B cell (primary cell): Measurements from ENCODE around the gene RBP7. TPM values are rescaled to one million over a fixed set of nuclear protein-coding genes. Genes with fewer than 3 reads are reported as not detected.

ENCODE experiments used
- ATAC-seq: fragments of 200-7000 bp; cut with Tn5 transposase; one replicate; pipeline ENCODE4 v1.10.0; 2021; ENCODE audit warnings: low read depth, mild to moderate bottlenecking, moderate number of reproducible peaks, moderate library complexity
- CTCF ChIA-PET: fragments of 350-600 bp; sonication (Branson Sonifier 250); formaldehyde crosslinking; loops from one replicate; lab custom pipeline; 2021; ENCODE audit warnings: antibody characterized with exemption, inconsistent platforms; lab: Charles Lee
- POLR2A ChIA-PET: fragments of 350-600 bp; sonication (Branson Sonifier 250); formaldehyde crosslinking; loops from one replicate; lab custom pipeline; 2021; ENCODE audit warnings: antibody characterized with exemption; lab: Charles Lee
- DNase-seq: peaks from one replicate; pipeline ENCODE4 v3.0.0; 2013
- H2AFZ ChIP-seq: 2 replicates; pipeline ENCODE4 v1.6.1; 2012; ENCODE audit warnings: mild to moderate bottlenecking, low read depth, low read length; ENCODE audit not compliant: insufficient read depth, poor library complexity, severe bottlenecking
- H3K27ac ChIP-seq, 2 donors: 1 replicate in 1 of 2; 2 replicates in 1 of 2; pipeline ENCODE4 v1.5.1; 2012 to 2013; ENCODE audit warnings: low read length in 2 of 2, mild to moderate bottlenecking in 2 of 2, moderate library complexity in 1 of 2
- H3K27me3 ChIP-seq, 4 experiments: fragments of 200-600 bp in 1 of 4; sonication (generic) in 1 of 4; replicated peaks in 1 of 4; 1 replicate in 2 of 4; 2 replicates in 2 of 4; pipeline versions ENCODE4 v1.6.1 to v1.7.0; 2013 to 2016; ENCODE audit warnings: low read length in 3 of 4, mild to moderate bottlenecking in 2 of 4, mixed read lengths in 1 of 4, moderate library complexity in 1 of 4; ENCODE audit not compliant: insufficient read depth in 4 of 4, control insufficient read depth in 3 of 4; ENCODE audit errors: control extremely low read depth in 1 of 4
- H3K36me3 ChIP-seq, 2 experiments: replicated peaks in 1 of 2; 1 replicate in 1 of 2; 2 replicates in 1 of 2; pipeline versions ENCODE4 v1.6.1 to v1.7.1; 2013; ENCODE audit warnings: low read length in 1 of 2; ENCODE audit not compliant: insufficient read depth in 2 of 2, control insufficient read depth in 1 of 2; ENCODE audit errors: control extremely low read depth in 1 of 2, extremely low read depth in 1 of 2
- H3K4me1 ChIP-seq, 2 donors: fragments of 200-600 bp in 1 of 2; sonication (generic) in 1 of 2; 1 replicate in 1 of 2; 2 replicates in 1 of 2; pipeline versions ENCODE4 v1.5.1 to v1.6.1; 2013 to 2017; ENCODE audit warnings: low read length in 2 of 2; ENCODE audit not compliant: control insufficient read depth in 2 of 2, insufficient read depth in 2 of 2
- H3K4me2 ChIP-seq: replicated peaks from 2 replicates; pipeline ENCODE3; 2012; ENCODE audit warnings: mild to moderate bottlenecking, low read depth, low read length; ENCODE audit not compliant: poor library complexity, severe bottlenecking
- H3K4me3 ChIP-seq, 5 experiments: fragments of 200-600 bp in 1 of 5; sonication (generic) in 1 of 5; 1 replicate in 3 of 5; 2 replicates in 2 of 5; pipeline versions ENCODE4 v1.5.1 to v1.7.0; 2011 to 2016; ENCODE audit warnings: low read length in 4 of 5, mild to moderate bottlenecking in 4 of 5, low read depth in 2 of 5, control low read depth in 1 of 5, moderate library complexity in 1 of 5; ENCODE audit not compliant: insufficient read depth in 1 of 5; ENCODE audit errors: control extremely low read depth in 1 of 5, extremely low read depth in 1 of 5
- H3K79me2 ChIP-seq: fragments of 200-600 bp; sonication (generic); one replicate; pipeline ENCODE4 v1.6.0; 2016; ENCODE audit warnings: low read length; ENCODE audit not compliant: control insufficient read depth, insufficient read depth
- H3K9ac ChIP-seq: fragments of 200-600 bp; sonication (generic); 2 replicates; pipeline ENCODE4 v1.6.1; 2017; ENCODE audit warnings: mild to moderate bottlenecking, low read length, moderate library complexity
- H3K9me3 ChIP-seq, 3 donors: one replicate each; pipeline versions ENCODE4 v1.6.1 to v1.7.1; 2013; ENCODE audit warnings: low read length in 2 of 3; ENCODE audit not compliant: control insufficient read depth in 2 of 3, insufficient read depth in 1 of 3; ENCODE audit errors: control extremely low read depth in 1 of 3
- H4K20me1 ChIP-seq: 2 replicates; pipeline ENCODE4 v1.6.0; 2012; ENCODE audit warnings: mild to moderate bottlenecking, low read length; ENCODE audit not compliant: insufficient read depth, control insufficient read depth, poor library complexity, severe bottlenecking
- H3K27ac Mint-ChIP-seq: one replicate; pipeline ENCODE4 v1.8.0; 2021; ENCODE audit warnings: mixed read lengths
- H3K27me3 Mint-ChIP-seq: one replicate; pipeline ENCODE4 v1.8.0; 2021; ENCODE audit warnings: mixed read lengths
- H3K4me1 Mint-ChIP-seq: one replicate; pipeline ENCODE4 v1.8.0; 2021; ENCODE audit warnings: mixed read lengths
- H3K4me3 Mint-ChIP-seq: one replicate; pipeline ENCODE4 v1.8.0; 2021; ENCODE audit warnings: mixed read lengths
- H3K9me3 Mint-ChIP-seq: one replicate; pipeline ENCODE4 v1.8.0; 2022; ENCODE audit warnings: mixed read lengths; ENCODE audit not compliant: insufficient read depth
- EZH2 ChIP-seq: IDR thresholded peaks from 2 replicates; pipeline ENCODE4 v1.6.1; 2012; ENCODE audit warnings: borderline replicate concordance, low read depth, mild to moderate bottlenecking, moderate library complexity, low read length; ENCODE audit not compliant: insufficient read depth, poor library complexity, severe bottlenecking
- WGBS: methylation state at CpG from one replicate; pipeline ENCODE4 v1.1.5; 2013; ENCODE audit warnings: missing lambda C conversion rate; ENCODE audit not compliant: insufficient coverage; 5-methylcytosine and 5-hydroxymethylcytosine counted together
- intact Hi-C: fragments of 100-400 bp; cut with micrococcal nuclease; formaldehyde crosslinking; loops from one replicate; pipeline ENCODE4 v1.10.0; 2022
- polyA minus RNA-seq: library from RNA; depleted of rRNA, polyadenylated mRNA; stranded (reverse); fragments of >200 nt; gene quantifications from 2 replicates; pipeline ENCODE4 v1.2.3, GENCODE V29; 2012
- polyA plus RNA-seq: library from polyadenylated mRNA; depleted of rRNA; stranded (reverse); fragments of >200 nt; gene quantifications from 2 replicates; pipeline ENCODE4 v1.2.3, GENCODE V29; 2012
- total RNA-seq, 2 donors: library from RNA; stranded (reverse); fragments of 120-200 nt in 1 of 2; gene quantifications; 1 replicate in 1 of 2; 2 replicates in 1 of 2; pipeline versions ENCODE4 v1.2.3 to v1.2.4, GENCODE V29; 2013 to 2022
- TF ChIP-seq, protein P1 (sequence below): fragments of 200-600 bp; IDR thresholded peaks from one replicate; pipeline ENCODE4 v1.8.0; 2022; ENCODE audit warnings: antibody characterized with exemption, mild to moderate bottlenecking

RBP7 gene
- total RNA-seq = not detected in 2 replicates
- 0.72 TPM for total RNA-seq (2013)
- polyA plus RNA-seq = 0.40 TPM in 1 of 2 replicates, not detected in the other
- polyA minus RNA-seq = not detected in 2 replicates

- DNase-seq (peak; percentile 47), ATAC-seq (peak; percentile 66)
- Mint-ChIP-seq H3K4me3 (peak within 1 kb of the TSS; percentile 87), H3K27me3 (peaks cover 29% of the 10 kb centered on the region), H3K27ac (peak within 1 kb of the TSS; percentile 50), H3K4me1 (peaks cover 11% of the 10 kb centered on the region), H3K9me3 (no peaks in the 10 kb centered on the region)
- Histone ChIP-seq H3K79me2 (no peaks in the 10 kb centered on the region), H2AFZ (peak within 1 kb of the TSS; percentile 76), H3K4me1 (peaks cover 7 to 14% of the 10 kb centered on the region in 2 donors), H4K20me1 (no peaks in the 10 kb centered on the region), H3K27me3 (peaks cover 0 to 35% (median 10%) of the 10 kb centered on the region in 4 experiments), H3K9ac (peak within 1 kb of the TSS; percentile 58), H3K9me3 (peaks cover 3 to 24% (median 8%) of the 10 kb centered on the region in 3 donors), H3K27ac (no peak within 1 kb of the TSS), H3K36me3 (no peaks in the 10 kb centered on the region), H3K4me2 (peak within 1 kb of the TSS; percentile 92), H3K4me3 (peak within 1 kb of the TSS in 4 of 5 experiments; percentile 19 to 53 (median 48))
- no peak for TF ChIP-seq EZH2
- TF ChIP-seq, protein P1, sequence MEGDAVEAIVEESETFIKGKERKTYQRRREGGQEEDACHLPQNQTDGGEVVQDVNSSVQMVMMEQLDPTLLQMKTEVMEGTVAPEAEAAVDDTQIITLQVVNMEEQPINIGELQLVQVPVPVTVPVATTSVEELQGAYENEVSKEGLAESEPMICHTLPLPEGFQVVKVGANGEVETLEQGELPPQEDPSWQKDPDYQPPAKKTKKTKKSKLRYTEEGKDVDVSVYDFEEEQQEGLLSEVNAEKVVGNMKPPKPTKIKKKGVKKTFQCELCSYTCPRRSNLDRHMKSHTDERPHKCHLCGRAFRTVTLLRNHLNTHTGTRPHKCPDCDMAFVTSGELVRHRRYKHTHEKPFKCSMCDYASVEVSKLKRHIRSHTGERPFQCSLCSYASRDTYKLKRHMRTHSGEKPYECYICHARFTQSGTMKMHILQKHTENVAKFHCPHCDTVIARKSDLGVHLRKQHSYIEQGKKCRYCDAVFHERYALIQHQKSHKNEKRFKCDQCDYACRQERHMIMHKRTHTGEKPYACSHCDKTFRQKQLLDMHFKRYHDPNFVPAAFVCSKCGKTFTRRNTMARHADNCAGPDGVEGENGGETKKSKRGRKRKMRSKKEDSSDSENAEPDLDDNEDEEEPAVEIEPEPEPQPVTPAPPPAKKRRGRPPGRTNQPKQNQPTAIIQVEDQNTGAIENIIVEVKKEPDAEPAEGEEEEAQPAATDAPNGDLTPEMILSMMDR = no peak
- ChIA-PET POLR2A (no interaction called here), CTCF (no interaction called here)
- 4% methylated on average over 59 of the region's 71 CpGs for WGBS
- intact Hi-C loops = no loop called here
Measured at GRCh38 chr1:9996624-9997582, at the start of gene RBP7. Gene RBP7, plus strand, starts transcription at chr1:9997228. Its CDS starts 31 bp downstream, at chr1:9997259.
